Naive thymus-derived CD8-positive, alpha-beta T cell (primary cell): ENCODE data around the gene NSUN2. TPM values are rescaled to one million over a fixed set of nuclear protein-coding genes. Genes with fewer than 3 reads are reported as not detected.
"Not testable (repeated sequence)": the region's sequence is repeated elsewhere in the genome, so short reads cannot be mapped to it uniquely, and the experiment has no call there.

ENCODE experiments used
- ATAC-seq, 2 donors: fragments of 150-1000 bp; cut with Tn5 transposase in 1 of 2; sonication (Bioruptor Pico), chemical (Tn5 transposase) in 1 of 2; 1 replicate in 1 of 2; 2 replicates in 1 of 2; pipeline ENCODE4 v1.10.0; 2021; ENCODE audit warnings: mild to moderate bottlenecking in 2 of 2, moderate library complexity in 2 of 2
- POLR2A ChIA-PET: fragments of 350-600 bp; sonication (Branson Sonifier 250); formaldehyde crosslinking; loops from one replicate; lab custom pipeline; 2021; ENCODE audit warnings: antibody characterized with exemption; lab: Charles Lee
- DNase-seq, 10 donors: peaks; one replicate each; pipeline versions ENCODE4 v3.0.0 to v3.0.0-alpha.2; 2020 to 2022
- H3K27ac Mint-ChIP-seq, 10 donors: one replicate each; pipeline ENCODE4 v1.8.0; 2020 to 2022; ENCODE audit warnings: mild to moderate bottlenecking in 10 of 10, mixed read lengths in 10 of 10, moderate library complexity in 4 of 10, inconsistent platforms in 1 of 10
- H3K27me3 Mint-ChIP-seq, 5 donors: one replicate each; pipeline ENCODE4 v1.8.0; 2021 to 2022; ENCODE audit warnings: mixed read lengths in 5 of 5
- H3K36me3 Mint-ChIP-seq, 3 donors: one replicate each; pipeline ENCODE4 v1.8.0; 2020 to 2022; ENCODE audit warnings: mixed read lengths in 3 of 3, mild to moderate bottlenecking in 2 of 3, inconsistent platforms in 1 of 3
- H3K4me1 Mint-ChIP-seq, 4 donors: one replicate each; pipeline ENCODE4 v1.8.0; 2021 to 2022; ENCODE audit warnings: mixed read lengths in 4 of 4
- H3K4me3 Mint-ChIP-seq, 10 donors: one replicate each; pipeline ENCODE4 v1.8.0; 2020 to 2022; ENCODE audit warnings: mild to moderate bottlenecking in 10 of 10, mixed read lengths in 10 of 10, moderate library complexity in 6 of 10, inconsistent platforms in 1 of 10
- H3K9me3 Mint-ChIP-seq, 9 donors: one replicate each; pipeline ENCODE4 v1.8.0; 2020 to 2022; ENCODE audit warnings: mixed read lengths in 9 of 9, mild to moderate bottlenecking in 3 of 9, inconsistent platforms in 1 of 9, moderate library complexity in 1 of 9
- polyA plus RNA-seq, 3 donors: library from polyadenylated mRNA; unstranded; fragments of 300-500 nt; fragmentation: Illumina TruSeq; gene quantifications; one replicate each; pipeline ENCODE4 v1.2.3, GENCODE V29; 2021
- total RNA-seq, 8 experiments: library from RNA in 2 of 8; stranded (reverse) in 2 of 8; gene quantifications; one replicate each; pipeline ENCODE4 v1.2.3 and lab custom pipeline; 2021 to 2026

NSUN2 gene
- total RNA-seq (10 to 100 TPM; 84.6 to 86.5 TPM), polyA plus RNA-seq (10 to 100 TPM; 18.3 to 48.7 (median 27.8) TPM), total RNA-seq (lab: John Stamatoyannopoulos, UW) (76.0 to 264 (median 113) reads per million in 6 experiments)

GRCh38 chr5:6632888-6633468 lies at the start of gene NSUN2, which contains the start of gene SRD5A1:
TSS of gene NSUN2 (minus strand) at chr5:6633044. CDS start at chr5:6632979, 65 bp downstream.
TSS of gene SRD5A1 (plus strand) at chr5:6633440. CDS start at chr5:6633577, 137 bp downstream.
- Mint-ChIP-seq H3K4me3 (peak within 1 kb of the TSS; percentile 90 to 98 (median 94)), H3K4me1 (peaks cover 21 to 57% (median 51%) of the 10 kb centered on the region in 4 donors), H3K9me3 (no peaks in the 10 kb centered on the region), H3K27me3 (peaks cover 0 to 6% (median 0%) of the 10 kb centered on the region in 5 donors), H3K36me3 (peaks cover 0 to 35% (median 10%) of the 10 kb centered on the region in 3 donors), H3K27ac (peak within 1 kb of the TSS; percentile 92 to 99 (median 97))
- DNase-seq (peak; percentile 84 to 98 (median 93)), ATAC-seq (peak; percentile 88 to 89)
- POLR2A ChIA-PET = interaction anchor here (0.6 to 3.0 kb wide), 11 partner anchors 8 to 1237 kb away, joined by 3 to 18 read pairs (median 4); partner anchors contain the start of genes ICE1, MED10 and TENT4A

GRCh38 chr5:6682239-6682638 lies 49.4 kb upstream of the NSUN2 start:
- Mint-ChIP-seq H3K9me3 (peaks cover 0 to 4% (median 0%) of the 10 kb centered on the region in 9 donors), H3K4me3 (no peak overlapping the region), H3K36me3 (no peaks in the 10 kb centered on the region), H3K27me3 (peaks cover 22 to 78% (median 41%) of the 10 kb centered on the region in 5 donors), H3K4me1 (peaks cover under 1 to 6% (median 2%) of the 10 kb centered on the region in 4 donors), H3K27ac (no peak overlapping the region)
- DNase-seq (no peak), ATAC-seq (no peak)
- POLR2A ChIA-PET = interaction anchor here (0.7 kb wide), 1 partner anchor 55 kb away, joined by 3 read pairs; no protein-coding TSS in a partner anchor

GRCh38 chr5:6681682-6682081 lies 48.8 kb upstream of the NSUN2 start:
- Mint-ChIP-seq H3K9me3 (peaks cover 0 to 4% (median 0%) of the 10 kb centered on the region in 9 donors), H3K27ac (no peak overlapping the region), H3K4me3 (no peak overlapping the region), H3K27me3 (peaks cover 22 to 73% (median 39%) of the 10 kb centered on the region in 5 donors), H3K4me1 (peaks cover 0 to 2% (median 1%) of the 10 kb centered on the region in 4 donors), H3K36me3 (no peaks in the 10 kb centered on the region)
- no peak for ATAC-seq
- POLR2A ChIA-PET = interaction anchor here (0.7 kb wide), 1 partner anchor 55 kb away, joined by 3 read pairs; no protein-coding TSS in a partner anchor
- no peak for DNase-seq

- Mint-ChIP-seq H3K36me3 (peaks cover 0 to 3% (median 0%) of the 10 kb centered on the region in 3 donors), H3K4me3 (no peak overlapping the region), H3K4me1 (peaks cover 0 to 1% (median 0%) of the 10 kb centered on the region in 4 donors), H3K27me3 (peaks cover 22 to 65% (median 32%) of the 10 kb centered on the region in 5 donors), H3K27ac (no peak overlapping the region), H3K9me3 (peaks cover 0 to 3% (median 0%) of the 10 kb centered on the region in 9 donors)
- no peak for DNase-seq
- no peak for ATAC-seq
- POLR2A ChIA-PET = no interaction called here
These were observed 48.1 kb upstream of the NSUN2 start for GRCh38 chr5:6680922-6681321.

- peaks cover 0 to 3% (median 0%) of the 10 kb centered on the region in 9 donors for H3K9me3 Mint-ChIP-seq
- H3K27me3 Mint-ChIP-seq = peaks cover 10 to 40% (median 15%) of the 10 kb centered on the region in 5 donors
- ATAC-seq (no peak), DNase-seq (no peak)
- H3K36me3 Mint-ChIP-seq = peaks cover 0 to 8% (median 4%) of the 10 kb centered on the region in 3 donors
- no peak overlapping the region for H3K4me3 Mint-ChIP-seq
- H3K27ac Mint-ChIP-seq = no peak overlapping the region
- no peaks in the 10 kb centered on the region for H3K4me1 Mint-ChIP-seq
- POLR2A ChIA-PET = no interaction called here
These were observed 45.5 kb upstream of the NSUN2 start for GRCh38 chr5:6678385-6678784.

GRCh38 chr5:6676702-6677101 lies 43.9 kb upstream of the NSUN2 start:
- Mint-ChIP-seq H3K27ac (no peak overlapping the region), H3K27me3 (peaks cover 2 to 24% (median 11%) of the 10 kb centered on the region in 5 donors), H3K4me1 (no peaks in the 10 kb centered on the region), H3K9me3 (peaks cover 0 to 3% (median 0%) of the 10 kb centered on the region in 9 donors), H3K4me3 (no peak overlapping the region), H3K36me3 (peaks cover 0 to 8% (median 8%) of the 10 kb centered on the region in 3 donors)
- ATAC-seq = no peak
- DNase-seq = no peak
- POLR2A ChIA-PET = no interaction called here

GRCh38 chr5:6675784-6676491 lies 43.1 kb upstream of the NSUN2 start:
- no peak for ATAC-seq
- H3K36me3 Mint-ChIP-seq = peaks cover 2 to 12% (median 8%) of the 10 kb centered on the region in 3 donors
- POLR2A ChIA-PET = no interaction called here
- H3K9me3 Mint-ChIP-seq = peaks cover 0 to 4% (median 0%) of the 10 kb centered on the region in 9 donors
- no peak for DNase-seq
- peaks cover 0 to 16% (median 6%) of the 10 kb centered on the region in 5 donors for H3K27me3 Mint-ChIP-seq
- H3K4me3 Mint-ChIP-seq = no peak overlapping the region
- no peak overlapping the region for H3K27ac Mint-ChIP-seq
- no peaks in the 10 kb centered on the region for H3K4me1 Mint-ChIP-seq

GRCh38 chr5:6674886-6675285 lies 42.0 kb upstream of the NSUN2 start:
- no peak overlapping the region for H3K4me3 Mint-ChIP-seq
- ATAC-seq (no peak), DNase-seq (no peak)
- peaks cover 0 to 16% (median 5%) of the 10 kb centered on the region in 5 donors for H3K27me3 Mint-ChIP-seq
- no peak overlapping the region for H3K27ac Mint-ChIP-seq
- H3K4me1 Mint-ChIP-seq = no peaks in the 10 kb centered on the region
- H3K36me3 Mint-ChIP-seq = peaks cover 2 to 20% (median 8%) of the 10 kb centered on the region in 3 donors
- POLR2A ChIA-PET = no interaction called here
- H3K9me3 Mint-ChIP-seq = peaks cover 0 to 4% (median 0%) of the 10 kb centered on the region in 9 donors

- ATAC-seq (no peak), DNase-seq (no peak)
- Mint-ChIP-seq H3K27ac (no peak overlapping the region), H3K4me3 (no peak overlapping the region), H3K4me1 (no peaks in the 10 kb centered on the region), H3K9me3 (peaks cover 0 to 4% (median 0%) of the 10 kb centered on the region in 9 donors), H3K36me3 (peaks cover 2 to 24% (median 8%) of the 10 kb centered on the region in 3 donors), H3K27me3 (peaks cover 0 to 11% (median 5%) of the 10 kb centered on the region in 5 donors)
- POLR2A ChIA-PET = no interaction called here
These were observed 41.6 kb upstream of the NSUN2 start for GRCh38 chr5:6674421-6674820.

- peaks cover 0 to 4% (median 0%) of the 10 kb centered on the region in 9 donors for H3K9me3 Mint-ChIP-seq
- H3K36me3 Mint-ChIP-seq = peaks cover 6 to 25% (median 8%) of the 10 kb centered on the region in 3 donors
- H3K27ac Mint-ChIP-seq = no peak overlapping the region
- ATAC-seq (no peak), DNase-seq (no peak)
- POLR2A ChIA-PET = no interaction called here
- peaks cover 0 to 9% (median 4%) of the 10 kb centered on the region in 5 donors for H3K27me3 Mint-ChIP-seq
- H3K4me3 Mint-ChIP-seq = no peak overlapping the region
- no peaks in the 10 kb centered on the region for H3K4me1 Mint-ChIP-seq
These were observed 41.1 kb upstream of the NSUN2 start for GRCh38 chr5:6673963-6674362.

- peaks cover 0 to 4% (median 0%) of the 10 kb centered on the region in 5 donors for H3K27me3 Mint-ChIP-seq
- ATAC-seq = no peak
- no peak for DNase-seq
- H3K36me3 Mint-ChIP-seq = peaks cover 6 to 27% (median 8%) of the 10 kb centered on the region in 3 donors
- H3K9me3 Mint-ChIP-seq = peaks cover 0 to 4% (median 0%) of the 10 kb centered on the region in 9 donors
- no peak overlapping the region for H3K27ac Mint-ChIP-seq
- POLR2A ChIA-PET = no interaction called here
- H3K4me1 Mint-ChIP-seq = no peaks in the 10 kb centered on the region
- H3K4me3 Mint-ChIP-seq = no peak overlapping the region
These were observed 40.2 kb upstream of the NSUN2 start for GRCh38 chr5:6673031-6673430.

- ATAC-seq, H3K27ac Mint-ChIP-seq, H3K4me1 Mint-ChIP-seq, POLR2A ChIA-PET, H3K4me3 Mint-ChIP-seq, DNase-seq, H3K27me3 Mint-ChIP-seq, H3K9me3 Mint-ChIP-seq: not testable (repeated sequence)
- peaks cover 0 to 26% (median 9%) of the 10 kb centered on the region in 3 donors for H3K36me3 Mint-ChIP-seq
These were observed 35.9 kb upstream of the NSUN2 start for GRCh38 chr5:6668717-6669116.
